SK-N-SH (cell line): ENCODE measurements around the gene SLC5A8. TPM values are rescaled to one million over a fixed set of nuclear protein-coding genes. Genes with fewer than 3 reads are reported as not detected.

Source experiments
- CTCF ChIA-PET: fragments of 300-600, 350-600 bp; formaldehyde crosslinking; extraction: SDS; loops from one replicate; lab custom pipeline; 2021; lab: Yijun Ruan, JAX
- POLR2A ChIA-PET: fragments of 350-600 bp; sonication (Branson Sonifier 250); formaldehyde crosslinking; extraction: SDS; loops from one replicate; lab custom pipeline; 2020; ENCODE audit warnings: antibody characterized with exemption, inconsistent platforms; lab: Yijun Ruan, JAX
- DNase-seq: peaks from one replicate; pipeline ENCODE4 v3.0.0; 2012
- H2AFZ ChIP-seq: fragments of 200-600 bp; sonication (generic); 2 replicates; pipeline ENCODE4 v1.8.1; 2016; ENCODE audit warnings: antibody characterized with exemption, mild to moderate bottlenecking, low read depth
- H3F3A ChIP-seq: fragments of 200-600 bp; sonication (generic); replicated peaks from 2 replicates; pipeline ENCODE3; 2016; ENCODE audit warnings: antibody characterized with exemption, mild to moderate bottlenecking; ENCODE audit not compliant: insufficient read depth
- H3K27ac ChIP-seq, 2 experiments: fragments of 200-500 bp in 1 of 2; fragments of 200-600 bp in 1 of 2; sonication (Bioruptor generic) in 1 of 2; sonication (generic), shearing (Covaris generic) in 1 of 2; 2 replicates each; pipeline versions ENCODE4 v1.5.1 to v1.6.1; 2014 to 2016; ENCODE audit warnings: low read depth in 2 of 2, inconsistent platforms in 1 of 2, low read length in 1 of 2, mild to moderate bottlenecking in 1 of 2, mixed read lengths in 1 of 2
- H3K27me3 ChIP-seq: fragments of 200-600 bp; sonication (generic), shearing (Covaris generic); 2 replicates; pipeline ENCODE4 v1.6.1; 2016; ENCODE audit warnings: mixed run types; ENCODE audit not compliant: insufficient read depth
- H3K36me3 ChIP-seq, 2 experiments: fragments of 200-500 bp in 1 of 2; fragments of 200-600 bp in 1 of 2; sonication (Bioruptor generic) in 1 of 2; sonication (generic) in 1 of 2; replicated peaks in 1 of 2; 2 replicates each; pipeline versions ENCODE3 to v1.5.1; 2014 to 2016; ENCODE audit warnings: low read length in 1 of 2, mild to moderate bottlenecking in 1 of 2; ENCODE audit not compliant: insufficient read depth in 2 of 2, control insufficient read depth in 1 of 2
- H3K4me1 ChIP-seq, 2 experiments: fragments of 200-500 bp in 1 of 2; fragments of 200-600 bp in 1 of 2; sonication (Bioruptor generic) in 1 of 2; sonication (generic), shearing (Covaris generic) in 1 of 2; 2 replicates each; pipeline versions ENCODE4 v1.5.1 to v1.6.1; 2014 to 2016; ENCODE audit warnings: low read depth in 1 of 2, low read length in 1 of 2, mixed run types in 1 of 2; ENCODE audit not compliant: insufficient read depth in 2 of 2, control insufficient read depth in 1 of 2
- H3K4me2 ChIP-seq: fragments of 200-600 bp; sonication (generic), shearing (Covaris generic); 2 replicates; pipeline ENCODE4 v1.6.1; 2017; ENCODE audit warnings: mixed run types
- H3K4me3 ChIP-seq, 2 experiments: fragments of 200-500 bp in 1 of 2; fragments of 200-600 bp in 1 of 2; sonication (Bioruptor generic) in 1 of 2; sonication (generic), shearing (Covaris generic) in 1 of 2; 2 replicates each; pipeline versions ENCODE4 v1.5.1 to v1.8.1; 2014 to 2016; ENCODE audit warnings: low read depth in 2 of 2, inconsistent platforms in 1 of 2, low read length in 1 of 2, mild to moderate bottlenecking in 1 of 2, mixed read lengths in 1 of 2, moderate library complexity in 1 of 2
- H3K79me2 ChIP-seq: fragments of 200-600 bp; sonication (generic); 2 replicates; pipeline ENCODE4 v1.8.1; 2017; ENCODE audit warnings: mild to moderate bottlenecking; ENCODE audit not compliant: insufficient read depth
- H3K9ac ChIP-seq: fragments of 200-600 bp; sonication (generic); 2 replicates; pipeline ENCODE4 v1.6.1; 2017; ENCODE audit warnings: mixed run types
- H3K9me2 ChIP-seq: fragments of 200-600 bp; sonication (generic); 2 replicates; pipeline ENCODE4 v1.6.1; 2017; ENCODE audit warnings: mixed run types
- H3K9me3 ChIP-seq: fragments of 200-600 bp; sonication (generic); 2 replicates; pipeline ENCODE4 v1.6.1; 2017; ENCODE audit warnings: mixed run types, mild to moderate bottlenecking, moderate library complexity
- H4K20me1 ChIP-seq: fragments of 200-600 bp; sonication (generic); 2 replicates; pipeline ENCODE4 v1.6.1; 2017; ENCODE audit warnings: mild to moderate bottlenecking, mixed run types; ENCODE audit not compliant: insufficient read depth
- CHD2 ChIP-seq: fragments of 150-350 bp; IDR thresholded peaks from 2 replicates; pipeline ENCODE4 v1.6.1; 2018; ENCODE audit warnings: low read length; ENCODE audit not compliant: partially characterized antibody
- CTCF ChIP-seq: fragments of 200-600 bp; sonication (generic); IDR thresholded peaks from 2 replicates; pipeline ENCODE4 v1.6.1; 2017; ENCODE audit warnings: antibody characterized with exemption, mild to moderate bottlenecking, moderate library complexity
- EZH2phosphoT487 ChIP-seq: fragments of 200-600 bp; sonication (generic); IDR thresholded peaks from 2 replicates; pipeline ENCODE4 v1.6.1; 2017; ENCODE audit warnings: low read depth, mixed run types, mild to moderate bottlenecking, antibody characterized with exemption, moderate library complexity, borderline replicate concordance
- MAX ChIP-seq: IDR thresholded peaks from 2 replicates; pipeline ENCODE4 v1.4.0; 2012; ENCODE audit warnings: low read depth
- MEF2A ChIP-seq: IDR thresholded peaks from 2 replicates; pipeline ENCODE4 v1.4.0; 2012; ENCODE audit warnings: low read depth, borderline replicate concordance
- MXI1 ChIP-seq: IDR thresholded peaks from 2 replicates; pipeline ENCODE4 v1.6.1; 2012; ENCODE audit warnings: mild to moderate bottlenecking, low read depth, low read length, improper control_type of control experiment
- NFIC ChIP-seq: IDR thresholded peaks from 2 replicates; pipeline ENCODE4 v1.4.0; 2012; ENCODE audit warnings: borderline replicate concordance
- PBX3 ChIP-seq: IDR thresholded peaks from 2 replicates; pipeline ENCODE4; 2012
- RAD21 ChIP-seq: IDR thresholded peaks from 2 replicates; pipeline ENCODE4 v1.6.1; 2012; ENCODE audit warnings: mild to moderate bottlenecking, low read length
- RCOR1 ChIP-seq: fragments of 150-350 bp; IDR thresholded peaks from 2 replicates; pipeline ENCODE4 v1.6.1; 2017; ENCODE audit warnings: antibody characterized with exemption, low read length
- REST ChIP-seq: IDR thresholded peaks from 2 replicates; pipeline ENCODE4 v1.6.1; 2012; ENCODE audit warnings: mild to moderate bottlenecking, low read depth, low read length, moderate library complexity
- RFX5 ChIP-seq: IDR thresholded peaks from 2 replicates; pipeline ENCODE4 v1.6.1; 2012; ENCODE audit warnings: mild to moderate bottlenecking, improper control_type of control experiment, low read length
- RXRA ChIP-seq: IDR thresholded peaks from 2 replicates; pipeline ENCODE4 v1.4.0; 2012; ENCODE audit warnings: low read depth, mild to moderate bottlenecking, borderline replicate concordance
- SMC3 ChIP-seq: IDR thresholded peaks from 2 replicates; pipeline ENCODE4 v1.6.1; 2012; ENCODE audit warnings: low read depth, low read length, improper control_type of control experiment
- USF2 ChIP-seq: fragments of 150-350 bp; IDR thresholded peaks from 2 replicates; pipeline ENCODE4 v1.6.1; 2017; ENCODE audit warnings: antibody characterized with exemption, low read length, low read depth, borderline replicate concordance
- WGBS: methylation state at CpG from one replicate; pipeline ENCODE4 v1.1.6; 2017; ENCODE audit warnings: low lambda C conversion rate; 5-methylcytosine and 5-hydroxymethylcytosine counted together
- polyA plus RNA-seq, 3 experiments: library from polyadenylated mRNA; depleted of rRNA; stranded (reverse); fragments of >200 nt; gene quantifications; 2 replicates each; pipeline ENCODE4 v1.2.3, GENCODE V29; 2012
- TF ChIP-seq, protein P1 (sequence below): IDR thresholded peaks from 2 replicates; pipeline ENCODE4 v1.4.0; 2012; ENCODE audit warnings: low read depth, borderline replicate concordance
- TF ChIP-seq, protein P2 (sequence below): IDR thresholded peaks from 2 replicates; pipeline ENCODE4 v1.4.0; 2012; ENCODE audit warnings: low read depth, borderline replicate concordance

The SLC5A8 gene
- polyA plus RNA-seq, 1 of the 3 experiments (the other 2 are of a cell fraction), result not detected

- Histone ChIP-seq H3K4me3 (no peak overlapping the region), H3K79me2 (no peaks in the 10 kb centered on the region), H3F3A (peaks cover 4% of the 10 kb centered on the region), H3K4me2 (no peak overlapping the region), H2AFZ (no peak overlapping the region), H3K27ac (no peak overlapping the region), H3K9me3 (no peaks in the 10 kb centered on the region), H3K36me3 (no peaks in the 10 kb centered on the region), H3K4me1 (no peaks in the 10 kb centered on the region), H3K9me2 (no peaks in the 10 kb centered on the region), H3K27me3 (no peaks in the 10 kb centered on the region), H3K9ac (no peak overlapping the region), H4K20me1 (no peaks in the 10 kb centered on the region)
- no peak for TF ChIP-seq RAD21
- no peak for TF ChIP-seq RXRA
- no peak for DNase-seq
- ChIA-PET POLR2A (no interaction called here), CTCF (no interaction called here)
- 33% methylated on average over 1 of the region's 1 CpG for whole genome bisulfite sequencing
Measured at GRCh38 chr12:101221301-101221700, 11.3 kb upstream of the SLC5A8 start.

DNA sequence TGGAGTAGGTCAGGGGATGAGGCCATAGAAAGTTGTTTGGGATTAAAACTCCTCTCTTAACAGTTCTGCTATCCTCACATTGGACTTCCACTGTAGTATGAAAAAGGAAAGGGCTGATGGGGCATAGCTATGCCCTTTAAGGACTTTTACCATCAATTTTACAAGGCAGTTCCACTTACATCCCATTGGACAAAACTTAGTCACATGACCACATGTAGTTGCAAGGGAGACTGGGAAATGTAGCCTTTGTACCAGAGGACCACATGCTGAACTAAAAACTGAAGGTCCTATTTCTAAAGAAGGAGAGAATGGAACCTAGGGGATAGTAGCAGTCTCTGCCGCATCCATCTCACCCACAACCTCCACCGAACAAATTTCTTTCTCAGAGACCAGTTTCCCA lies 6.8 kb upstream of the SLC5A8 start:
- Histone ChIP-seq H3K9me3 (no peaks in the 10 kb centered on the region), H3K4me2 (no peak overlapping the region), H3K9ac (no peak overlapping the region), H3K79me2 (no peaks in the 10 kb centered on the region), H4K20me1 (no peaks in the 10 kb centered on the region), H2AFZ (no peak overlapping the region), H3K4me3 (no peak overlapping the region), H3K27me3 (peaks cover 8% of the 10 kb centered on the region; the same call in 1 of the 2 replicates), H3K36me3 (no peaks in the 10 kb centered on the region), H3F3A (no peaks in the 10 kb centered on the region), H3K4me1 (no peaks in the 10 kb centered on the region), H3K27ac (no peak overlapping the region), H3K9me2 (no peaks in the 10 kb centered on the region)
- CTCF ChIA-PET, result no interaction called here
- POLR2A ChIA-PET, result no interaction called here
- WGBS, result 53% methylated on average over 2 of the region's 2 CpGs
- DNase-seq, result no peak
- no peak for TF ChIP-seq CHD2
- no peak for TF ChIP-seq MXI1
- TF ChIP-seq EZH2phosphoT487, result no peak
- no peak for TF ChIP-seq MEF2A
- TF ChIP-seq SMC3, result no peak
- no peak for TF ChIP-seq CTCF
- TF ChIP-seq RCOR1, result no peak
- TF ChIP-seq RXRA, result no peak
- TF ChIP-seq RFX5, result no peak
- no peak for TF ChIP-seq MAX
- TF ChIP-seq, protein P1, sequence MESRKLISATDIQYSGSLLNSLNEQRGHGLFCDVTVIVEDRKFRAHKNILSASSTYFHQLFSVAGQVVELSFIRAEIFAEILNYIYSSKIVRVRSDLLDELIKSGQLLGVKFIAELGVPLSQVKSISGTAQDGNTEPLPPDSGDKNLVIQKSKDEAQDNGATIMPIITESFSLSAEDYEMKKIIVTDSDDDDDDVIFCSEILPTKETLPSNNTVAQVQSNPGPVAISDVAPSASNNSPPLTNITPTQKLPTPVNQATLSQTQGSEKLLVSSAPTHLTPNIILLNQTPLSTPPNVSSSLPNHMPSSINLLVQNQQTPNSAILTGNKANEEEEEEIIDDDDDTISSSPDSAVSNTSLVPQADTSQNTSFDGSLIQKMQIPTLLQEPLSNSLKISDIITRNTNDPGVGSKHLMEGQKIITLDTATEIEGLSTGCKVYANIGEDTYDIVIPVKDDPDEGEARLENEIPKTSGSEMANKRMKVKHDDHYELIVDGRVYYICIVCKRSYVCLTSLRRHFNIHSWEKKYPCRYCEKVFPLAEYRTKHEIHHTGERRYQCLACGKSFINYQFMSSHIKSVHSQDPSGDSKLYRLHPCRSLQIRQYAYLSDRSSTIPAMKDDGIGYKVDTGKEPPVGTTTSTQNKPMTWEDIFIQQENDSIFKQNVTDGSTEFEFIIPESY, result no peak
- TF ChIP-seq, protein P2, sequence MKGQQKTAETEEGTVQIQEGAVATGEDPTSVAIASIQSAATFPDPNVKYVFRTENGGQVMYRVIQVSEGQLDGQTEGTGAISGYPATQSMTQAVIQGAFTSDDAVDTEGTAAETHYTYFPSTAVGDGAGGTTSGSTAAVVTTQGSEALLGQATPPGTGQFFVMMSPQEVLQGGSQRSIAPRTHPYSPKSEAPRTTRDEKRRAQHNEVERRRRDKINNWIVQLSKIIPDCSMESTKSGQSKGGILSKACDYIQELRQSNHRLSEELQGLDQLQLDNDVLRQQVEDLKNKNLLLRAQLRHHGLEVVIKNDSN, result no peak
- TF ChIP-seq USF2, result no peak
- TF ChIP-seq PBX3, result no peak
- TF ChIP-seq NFIC, result no peak
- TF ChIP-seq REST, result no peak
